Measurements from ENCODE around the gene RELA.

DNA sequence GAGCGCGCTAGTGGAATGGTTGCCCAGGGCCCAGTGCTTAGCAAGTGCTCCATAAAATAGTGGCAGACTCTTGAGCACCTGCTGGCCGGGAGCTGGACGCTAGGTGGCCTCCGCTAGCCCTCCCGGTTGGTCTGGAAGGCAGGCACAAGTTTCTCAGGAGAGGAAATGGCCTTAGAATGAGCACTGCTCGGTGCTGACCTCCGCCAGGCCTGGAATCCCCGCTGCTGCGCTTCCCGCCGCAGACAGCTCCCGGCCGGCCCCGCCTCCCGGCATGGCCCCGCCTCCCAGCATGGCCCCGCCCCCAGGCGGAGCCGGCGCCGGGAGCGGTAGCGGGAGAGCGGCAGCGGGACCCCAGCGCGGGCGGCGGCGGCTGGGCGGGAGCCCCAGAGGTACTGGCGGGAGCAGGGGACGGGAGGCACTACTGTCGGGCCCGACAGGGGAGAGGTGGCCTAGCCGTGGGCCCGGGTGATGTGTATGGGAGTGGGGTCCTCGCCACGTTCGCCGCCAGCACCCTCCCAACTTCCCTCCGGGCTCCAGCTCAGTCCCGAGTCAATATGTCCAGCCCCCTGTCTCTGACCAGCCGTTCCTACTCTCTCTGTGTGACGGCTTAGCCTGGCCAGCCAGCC, 24.8 kb downstream of the RELA start, which contains the start of gene SIPA1:
- TF ChIP-seq, protein P1, sequence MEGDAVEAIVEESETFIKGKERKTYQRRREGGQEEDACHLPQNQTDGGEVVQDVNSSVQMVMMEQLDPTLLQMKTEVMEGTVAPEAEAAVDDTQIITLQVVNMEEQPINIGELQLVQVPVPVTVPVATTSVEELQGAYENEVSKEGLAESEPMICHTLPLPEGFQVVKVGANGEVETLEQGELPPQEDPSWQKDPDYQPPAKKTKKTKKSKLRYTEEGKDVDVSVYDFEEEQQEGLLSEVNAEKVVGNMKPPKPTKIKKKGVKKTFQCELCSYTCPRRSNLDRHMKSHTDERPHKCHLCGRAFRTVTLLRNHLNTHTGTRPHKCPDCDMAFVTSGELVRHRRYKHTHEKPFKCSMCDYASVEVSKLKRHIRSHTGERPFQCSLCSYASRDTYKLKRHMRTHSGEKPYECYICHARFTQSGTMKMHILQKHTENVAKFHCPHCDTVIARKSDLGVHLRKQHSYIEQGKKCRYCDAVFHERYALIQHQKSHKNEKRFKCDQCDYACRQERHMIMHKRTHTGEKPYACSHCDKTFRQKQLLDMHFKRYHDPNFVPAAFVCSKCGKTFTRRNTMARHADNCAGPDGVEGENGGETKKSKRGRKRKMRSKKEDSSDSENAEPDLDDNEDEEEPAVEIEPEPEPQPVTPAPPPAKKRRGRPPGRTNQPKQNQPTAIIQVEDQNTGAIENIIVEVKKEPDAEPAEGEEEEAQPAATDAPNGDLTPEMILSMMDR (IDR thresholded peaks at IDR 0.05): peak in 2 of 4 experiments; percentile 40 to 46
- peak; percentile 69 for TF ChIP-seq POLR2A (IDR thresholded peaks at IDR 0.05)

Measured in prostate gland (tissue), 2 donors.